GM18519 (cell line): ENCODE data around the gene KRTAP12-3.
"Not testable (repeated sequence)": the region's sequence is repeated elsewhere in the genome, so short reads cannot be mapped to it uniquely, and the experiment has no call there.

Experiments
- ATAC-seq: cut with Tn5 transposase; IDR thresholded peaks from one replicate; pipeline ENCODE4 v1.9.1; 2021; ENCODE audit warnings: mild to moderate bottlenecking, moderate library complexity; ENCODE audit not compliant: unreplicated experiment, low FRiP score

Gene KRTAP12-3

DNA sequence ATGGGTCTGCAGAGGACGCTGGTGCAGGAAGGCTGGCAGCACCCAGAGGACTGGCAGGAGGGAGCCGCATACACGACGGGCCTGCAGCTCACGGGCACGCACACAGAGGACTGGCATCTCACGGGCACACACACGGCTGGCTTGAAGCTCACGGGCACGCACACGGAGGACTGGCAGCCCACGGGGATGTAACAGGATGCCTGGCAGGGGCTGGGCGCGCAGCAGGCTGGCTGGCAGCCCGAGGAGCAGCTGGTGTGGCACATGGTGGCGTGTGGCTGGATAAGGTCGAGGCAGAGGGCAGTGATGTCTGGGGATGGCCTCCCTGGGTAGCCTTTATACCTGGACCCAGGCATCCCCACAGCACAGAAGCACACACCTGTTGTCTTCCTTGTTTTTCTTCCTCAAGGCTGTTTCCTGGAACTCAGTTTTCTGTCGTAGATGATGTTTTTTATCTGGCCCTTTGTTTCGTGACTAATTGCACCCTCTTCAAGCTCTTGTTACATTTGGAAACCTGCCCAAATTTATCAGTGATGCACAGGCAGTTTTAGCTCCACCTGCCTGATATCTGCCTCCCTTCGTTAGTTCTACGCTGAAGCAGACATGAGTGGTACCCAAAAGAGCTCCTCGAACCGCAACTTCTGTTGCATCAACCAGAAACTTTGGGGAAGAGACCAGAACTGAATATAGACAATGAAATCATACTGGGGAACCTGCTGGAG lies 24.3 kb downstream of the KRTAP12-3 start, which contains the start of gene KRTAP12-1:
KRTAP12-1 (minus strand) TSS at position 303 of the 719 bp plus-strand sequence; CDS start at position 263, 40 bp downstream.
- ATAC-seq: no peak

DNA sequence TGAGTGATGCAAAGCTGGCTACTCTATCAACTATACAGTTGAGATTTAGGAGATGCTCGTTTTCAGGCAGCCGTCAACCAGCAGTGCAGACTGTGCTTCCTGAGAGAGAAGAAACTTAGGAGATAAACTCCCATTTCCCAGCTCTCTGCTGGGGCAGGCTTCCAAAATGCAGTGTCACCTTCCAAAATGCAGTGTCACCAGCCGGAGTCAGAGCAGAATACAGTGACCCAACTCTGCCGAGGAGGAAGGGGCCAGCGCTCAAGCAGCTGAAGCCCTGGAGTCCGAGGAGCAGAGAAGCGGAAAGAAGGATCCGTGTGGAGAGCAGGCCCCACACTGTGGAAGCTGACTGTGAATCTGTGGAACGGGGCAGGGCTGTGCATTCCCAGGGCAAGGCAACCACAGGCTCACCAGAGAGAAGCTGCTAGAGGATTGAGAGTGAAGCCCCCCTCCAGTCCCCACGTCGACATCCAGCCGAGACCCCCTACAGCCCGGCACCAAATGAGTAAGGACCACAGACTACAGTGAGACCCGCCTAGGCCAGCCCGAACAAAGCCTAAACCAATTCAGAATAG lies 24.9 kb downstream of the KRTAP12-3 start:
- ATAC-seq: no peak

DNA sequence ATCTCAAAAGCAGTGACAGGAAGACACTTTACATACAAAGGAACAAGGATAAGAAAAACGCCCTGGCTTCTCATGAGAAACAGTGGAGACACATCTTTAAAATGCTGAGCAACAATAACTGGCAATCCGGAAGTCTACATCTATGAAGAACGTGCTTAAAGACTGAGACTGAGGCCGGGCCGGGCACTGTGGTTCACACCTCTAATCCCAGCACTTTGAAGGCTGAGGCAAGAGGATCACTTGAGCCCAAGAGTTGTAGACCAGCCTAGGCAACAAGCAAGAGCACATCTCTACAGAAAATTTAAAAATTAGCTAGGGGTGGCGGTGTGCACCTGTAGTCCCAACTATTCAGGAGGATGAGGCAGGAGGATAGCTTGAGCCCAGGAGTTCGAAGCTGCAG lies 26.3 kb downstream of the KRTAP12-3 start:
- ATAC-seq: no peak

DNA sequence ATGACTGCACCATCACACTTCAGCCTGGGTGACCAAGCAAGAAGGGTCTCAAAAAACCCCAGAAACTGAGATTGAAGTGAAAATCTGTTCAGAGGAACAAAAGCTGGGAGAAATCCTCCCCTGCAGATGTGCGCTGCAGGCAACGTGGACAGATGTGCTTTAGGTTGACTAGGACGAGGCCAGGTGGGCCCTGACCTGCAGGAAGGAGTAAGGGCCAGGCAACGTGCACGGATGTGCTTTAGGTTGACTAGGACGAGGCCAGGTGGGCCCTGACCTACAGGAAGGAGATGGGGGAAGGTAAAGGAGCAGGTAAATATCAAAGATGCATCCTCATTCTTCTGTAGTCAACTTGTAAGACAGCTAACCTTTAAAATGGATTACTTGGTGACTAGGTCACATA lies 26.8 kb downstream of the KRTAP12-3 start:
- ATAC-seq: no peak

DNA sequence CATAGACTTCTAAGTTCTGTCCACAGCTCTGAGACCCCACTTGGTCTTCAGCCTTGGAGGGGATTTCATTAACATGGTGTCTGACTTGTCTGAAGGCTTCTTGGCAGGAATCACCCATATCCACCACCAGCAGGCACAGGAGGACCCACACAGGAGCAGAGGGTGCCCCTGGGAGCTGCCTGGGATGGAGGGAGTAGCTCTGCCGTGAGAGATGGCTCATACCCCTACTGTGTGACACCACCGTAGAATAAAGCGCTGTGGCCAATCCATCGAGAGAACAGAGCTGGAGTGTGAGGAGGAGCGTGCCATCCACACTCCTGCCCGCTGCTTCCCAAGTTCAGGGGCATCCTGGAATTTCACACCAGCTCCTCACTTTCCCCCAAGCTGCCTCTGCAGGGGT lies 27.3 kb downstream of the KRTAP12-3 start:
- ATAC-seq: not testable (repeated sequence)

DNA sequence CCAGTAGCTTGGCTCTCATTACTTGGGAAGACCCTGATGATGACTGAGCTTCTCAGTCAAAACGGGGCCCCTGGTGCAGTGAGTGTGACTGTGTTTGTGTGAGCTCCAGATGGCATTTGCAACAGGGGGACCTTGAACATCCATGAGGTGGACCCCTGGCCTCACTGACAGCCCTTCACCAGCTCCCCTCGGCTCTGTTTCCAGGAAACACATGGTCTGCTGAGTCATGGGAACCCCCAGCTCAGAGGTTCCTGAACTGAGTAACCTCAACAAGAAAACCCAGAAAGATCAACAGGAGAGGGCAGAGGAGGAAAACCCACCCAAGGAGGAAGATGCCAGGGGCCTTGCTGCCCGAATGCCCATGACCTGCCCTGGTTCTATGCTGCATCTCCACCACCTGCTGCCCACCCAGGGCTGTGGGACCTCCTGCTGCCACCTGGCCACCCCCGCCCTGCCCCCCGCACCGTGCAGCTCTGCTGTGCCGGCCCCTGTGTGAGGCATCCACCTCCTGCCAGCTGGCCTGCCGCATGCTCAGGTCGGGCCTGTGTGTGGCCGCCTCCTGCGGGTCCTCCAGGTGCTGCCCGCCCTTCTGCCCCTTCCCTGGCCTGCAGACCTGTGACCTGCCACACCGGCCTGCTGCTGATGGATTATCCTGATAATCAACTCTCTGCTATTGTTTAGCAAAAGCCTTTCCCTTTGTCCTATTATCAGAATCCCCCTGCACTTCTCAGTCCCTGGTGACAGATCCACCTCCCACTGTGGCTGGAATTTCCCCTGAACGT lies 28.5 kb downstream of the KRTAP12-3 start:
- ATAC-seq: no peak

DNA sequence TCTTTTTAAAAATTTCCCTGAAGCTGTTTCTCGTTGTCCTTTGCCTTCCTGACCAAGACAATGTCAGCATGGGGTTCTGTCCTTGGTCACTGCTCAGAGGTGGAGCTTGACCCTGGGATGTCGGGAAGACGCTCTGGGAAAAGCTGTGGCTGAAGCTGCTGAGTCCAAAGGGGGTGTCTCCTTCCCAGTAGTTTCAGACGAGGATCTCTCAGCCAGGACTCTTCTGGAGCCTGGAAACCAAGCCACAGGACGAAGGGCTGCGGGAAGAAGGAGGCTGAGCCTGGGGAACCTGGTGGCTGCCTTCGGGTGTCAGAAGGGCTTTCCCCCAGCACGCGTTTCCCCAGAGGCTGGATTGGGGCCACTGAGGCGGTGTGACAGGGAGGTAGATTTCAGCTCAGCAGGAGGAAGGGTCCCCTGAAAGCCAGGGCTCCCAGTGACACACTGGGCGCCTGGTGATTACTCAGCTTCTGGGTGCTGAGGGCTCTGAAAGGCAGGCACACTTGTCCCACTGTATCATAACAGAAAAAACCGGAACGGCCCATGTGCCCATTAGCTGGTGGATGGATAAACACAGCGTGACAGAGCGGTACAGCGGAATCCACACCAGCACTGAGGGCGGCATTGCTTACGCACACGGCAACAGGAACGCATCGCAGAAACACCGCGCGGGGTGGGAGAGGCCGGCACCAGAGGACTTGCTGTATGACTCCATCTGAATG lies 29.3 kb downstream of the KRTAP12-3 start:
- ATAC-seq: no peak

DNA sequence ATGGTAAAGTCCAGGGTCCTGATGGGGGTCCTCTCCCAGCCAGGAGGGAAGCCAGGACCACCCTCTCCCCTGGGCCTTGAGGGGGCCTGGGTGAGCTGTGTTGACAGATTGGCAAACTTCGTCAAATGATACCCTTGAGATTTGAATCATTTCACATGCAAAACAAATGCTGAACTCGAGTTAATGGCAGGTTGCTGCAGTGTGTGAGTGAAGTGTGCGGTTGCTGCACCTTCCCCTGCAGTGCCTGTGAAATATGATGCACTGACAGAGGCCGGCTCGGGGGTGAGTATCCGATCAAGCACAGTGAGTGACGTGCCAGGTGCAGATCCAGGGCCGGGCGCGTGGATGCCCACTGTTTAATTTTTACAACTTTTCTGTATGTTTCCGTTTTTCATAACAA lies 29.9 kb downstream of the KRTAP12-3 start:
- no peak for ATAC-seq

DNA sequence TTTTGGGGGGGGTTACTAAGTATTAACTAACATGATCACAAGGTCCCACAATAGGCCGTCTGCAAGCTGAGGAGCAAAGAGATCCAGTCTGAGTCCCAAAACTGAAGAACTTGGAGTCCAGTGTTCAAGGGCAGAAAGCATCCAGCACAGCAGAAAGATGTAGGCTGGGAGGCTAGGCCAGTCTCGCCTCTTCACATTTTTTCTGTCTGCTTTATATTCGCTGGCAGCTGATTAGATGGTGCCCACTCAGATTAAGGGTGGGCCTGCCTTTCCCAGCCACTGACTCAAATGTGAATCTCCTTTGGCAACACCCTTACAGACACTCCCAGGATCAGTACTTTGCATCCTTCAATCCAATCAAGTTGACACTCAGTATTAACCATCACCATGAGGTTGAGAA lies 32.0 kb downstream of the KRTAP12-3 start:
- not testable (repeated sequence) for ATAC-seq

DNA sequence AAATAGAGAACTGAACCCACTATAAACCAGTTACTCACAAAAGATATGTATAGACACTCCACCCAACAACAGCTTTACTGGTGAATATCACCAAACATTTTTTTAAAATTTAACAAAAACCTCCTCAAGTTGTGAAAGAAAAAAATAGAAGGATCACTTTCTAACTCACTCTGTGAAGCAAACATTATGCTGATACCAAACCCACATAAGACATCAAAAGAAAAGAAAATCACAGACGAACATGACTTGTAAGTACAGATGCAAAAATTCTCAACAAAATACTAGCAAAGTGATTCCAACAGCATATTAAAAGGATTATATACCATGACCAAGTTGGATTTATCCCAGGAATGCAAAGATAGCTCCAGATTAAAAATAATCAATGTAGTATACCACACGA lies 34.0 kb downstream of the KRTAP12-3 start:
- no peak for ATAC-seq

DNA sequence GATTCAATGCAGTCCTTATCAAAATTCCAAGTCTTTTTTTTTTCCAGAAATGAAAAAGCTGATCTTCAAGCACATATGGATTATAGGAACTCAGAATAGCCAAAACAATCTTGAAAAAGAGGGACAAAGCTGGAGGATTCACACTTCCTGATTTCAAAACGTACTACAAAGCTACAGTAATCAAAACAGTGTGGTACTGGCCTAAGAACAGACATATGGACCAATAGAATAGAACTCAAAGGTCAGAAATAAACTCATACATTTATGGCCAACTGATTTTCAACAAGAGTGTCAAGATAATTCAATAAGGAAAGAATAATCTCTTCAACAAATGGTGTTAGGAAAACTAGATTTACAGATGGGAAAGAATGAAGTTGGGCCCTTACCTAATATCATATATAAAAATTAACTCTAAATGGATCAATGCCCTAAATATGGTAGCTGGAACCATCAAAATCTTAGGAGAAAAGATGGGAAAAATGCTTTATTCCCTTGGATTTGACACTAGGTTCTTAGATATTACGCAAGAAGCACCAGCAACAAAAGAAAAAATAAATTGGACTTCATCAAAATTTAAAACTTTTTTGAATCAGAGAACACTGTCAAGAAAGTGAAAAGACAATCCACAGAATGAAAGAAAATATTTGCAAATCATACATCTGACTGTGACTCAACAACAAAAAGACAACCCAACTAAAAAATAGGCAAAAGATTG lies 35.2 kb downstream of the KRTAP12-3 start:
- no peak for ATAC-seq

DNA sequence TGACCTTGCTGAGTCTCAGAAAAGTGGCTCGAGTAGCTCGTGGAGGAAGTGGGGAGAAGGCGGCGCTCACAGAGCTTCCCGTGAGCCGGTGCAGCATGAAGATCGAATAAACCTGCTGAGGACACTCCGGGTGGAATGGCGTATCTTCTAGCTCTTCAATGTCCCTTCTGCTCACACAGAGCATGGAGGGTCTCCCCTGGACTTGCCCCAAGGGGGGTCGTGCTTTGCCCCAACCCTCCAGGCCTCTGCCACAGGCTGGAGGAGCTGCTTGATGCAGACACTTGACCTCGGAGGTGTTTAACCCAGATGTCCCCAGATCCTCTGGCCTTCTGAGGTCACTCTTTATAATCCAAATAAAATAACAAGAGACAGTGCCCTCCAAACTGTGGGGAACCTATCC lies 37.0 kb downstream of the KRTAP12-3 start:
- ATAC-seq: no peak

DNA sequence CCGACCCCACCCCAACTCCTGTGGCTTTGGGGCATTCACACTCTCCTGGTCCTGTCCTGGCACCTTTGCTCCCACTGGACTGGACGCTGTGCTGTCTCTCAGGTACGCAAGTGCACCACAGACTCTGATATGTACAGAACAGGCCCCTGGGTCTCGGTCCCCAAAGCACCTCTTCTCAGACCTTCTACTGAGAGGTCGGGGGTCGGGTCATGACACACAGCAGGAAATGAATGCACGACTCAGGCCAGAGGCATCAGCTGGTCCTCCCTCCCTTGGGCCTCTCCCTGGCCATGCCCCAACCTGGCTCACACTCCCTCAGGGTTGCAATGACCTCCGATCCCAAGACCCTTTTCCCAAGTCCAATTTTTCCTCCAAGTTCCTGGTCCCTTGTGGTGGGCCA lies 37.5 kb downstream of the KRTAP12-3 start:
- no peak for ATAC-seq

DNA sequence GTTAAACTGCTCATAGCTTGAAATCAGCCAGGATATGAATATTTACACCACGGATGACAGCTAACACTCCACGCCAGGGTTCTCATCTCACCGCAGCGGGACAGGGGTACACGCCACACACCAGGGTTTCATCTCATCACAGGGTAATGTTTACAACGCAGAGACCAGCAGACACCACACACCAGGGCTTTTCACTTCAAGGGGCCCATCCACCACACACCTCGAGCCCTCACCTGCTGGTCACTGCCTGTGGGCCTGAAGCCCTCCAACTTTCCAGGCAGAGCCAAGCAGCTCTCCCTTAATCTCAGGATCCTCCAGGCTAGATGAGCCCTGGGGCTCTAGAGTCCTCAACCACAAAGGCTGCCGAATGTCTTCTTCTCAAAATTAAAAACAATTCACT lies 37.9 kb downstream of the KRTAP12-3 start:
- no peak for ATAC-seq

DNA sequence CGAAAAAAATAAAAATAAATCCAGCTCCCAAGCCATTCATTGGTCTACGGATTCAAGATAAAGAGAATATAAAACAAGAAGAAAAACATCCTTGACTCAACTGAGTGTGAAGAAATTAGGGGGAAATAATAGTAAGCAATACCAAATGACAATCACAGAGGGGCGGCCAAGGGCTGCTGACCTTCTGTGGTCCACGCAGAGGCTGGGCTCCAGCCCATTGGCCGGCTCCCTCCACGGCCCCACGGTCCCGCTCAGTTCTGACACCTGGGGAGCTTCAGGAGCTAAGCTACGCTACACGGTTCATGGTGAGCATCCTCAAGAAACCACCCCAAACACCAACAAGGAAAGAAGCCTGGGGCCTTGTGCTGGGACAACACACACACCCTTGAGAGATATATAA lies 38.8 kb downstream of the KRTAP12-3 start:
- no peak for ATAC-seq

DNA sequence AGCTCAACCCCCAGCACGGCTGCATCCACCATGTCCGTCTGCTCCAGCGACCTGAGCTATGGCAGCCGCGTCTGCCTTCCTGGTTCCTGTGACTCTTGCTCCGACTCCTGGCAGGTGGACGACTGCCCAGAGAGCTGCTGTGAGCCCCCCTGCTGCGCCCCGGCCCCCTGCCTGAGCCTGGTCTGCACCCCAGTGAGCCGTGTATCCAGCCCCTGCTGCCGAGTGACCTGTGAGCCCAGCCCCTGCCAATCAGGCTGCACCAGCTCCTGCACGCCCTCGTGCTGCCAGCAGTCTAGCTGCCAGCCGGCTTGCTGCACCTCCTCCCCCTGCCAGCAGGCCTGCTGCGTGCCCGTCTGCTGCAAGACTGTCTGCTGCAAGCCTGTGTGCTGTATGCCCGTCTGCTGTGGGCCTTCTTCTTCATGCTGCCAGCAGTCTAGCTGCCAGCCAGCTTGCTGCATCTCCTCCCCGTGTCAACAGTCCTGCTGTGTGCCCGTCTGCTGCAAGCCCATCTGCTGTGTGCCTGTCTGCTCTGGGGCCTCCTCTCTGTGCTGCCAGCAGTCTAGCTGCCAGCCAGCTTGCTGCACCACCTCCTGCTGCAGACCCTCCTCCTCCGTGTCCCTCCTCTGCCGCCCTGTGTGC lies 39.6 kb downstream of the KRTAP12-3 start, which contains the start of gene KRTAP10-12:
KRTAP10-12 (plus strand) TSS at position 1 of the 639 bp plus-strand sequence; CDS start at position 31, 30 bp downstream.
- not testable (repeated sequence) for ATAC-seq

DNA sequence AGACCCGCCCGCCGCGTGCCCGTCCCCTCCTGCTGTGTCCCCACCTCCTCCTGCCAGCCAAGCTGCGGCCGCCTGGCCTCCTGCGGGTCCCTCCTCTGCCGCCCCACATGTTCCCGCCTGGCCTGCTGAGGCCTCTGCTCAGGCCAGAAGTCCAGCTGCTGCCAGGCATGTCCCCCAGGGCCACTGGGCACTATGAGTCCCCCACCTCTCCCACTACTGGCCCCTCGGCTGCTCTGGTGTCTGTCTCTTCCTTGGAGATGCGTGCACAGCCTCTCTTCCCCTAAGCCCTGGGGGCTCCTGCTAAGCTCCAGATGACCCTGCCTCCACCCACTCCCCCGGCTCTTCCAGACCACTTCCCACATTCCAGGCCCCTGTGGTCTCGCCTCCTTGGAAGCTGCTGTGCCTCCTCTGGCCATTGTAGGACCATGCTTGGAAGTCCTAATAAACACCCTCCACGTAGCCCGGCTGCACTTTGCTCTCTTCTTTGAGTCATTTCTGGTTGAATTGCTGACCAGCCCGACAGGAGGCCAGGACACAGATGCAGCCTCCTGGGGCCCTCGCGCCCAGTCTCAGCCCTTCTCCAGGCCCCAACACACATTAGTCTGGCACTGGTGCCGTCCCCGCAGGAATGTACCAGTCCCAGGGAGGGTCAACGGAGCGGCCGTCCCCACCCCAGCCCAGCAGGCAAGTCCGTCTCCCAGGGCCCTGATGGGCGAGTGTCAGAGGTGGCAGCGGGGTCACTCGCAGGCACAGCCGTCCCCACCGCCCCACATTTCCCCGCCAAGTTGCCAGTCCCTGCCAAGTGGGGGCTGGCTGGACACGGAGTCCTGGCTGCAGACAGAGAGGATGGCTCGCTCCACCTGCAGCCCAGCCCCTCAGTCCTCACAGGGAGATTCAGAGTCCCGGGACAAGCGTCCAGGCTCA lies 40.3 kb downstream of the KRTAP12-3 start:
- no peak for ATAC-seq

DNA sequence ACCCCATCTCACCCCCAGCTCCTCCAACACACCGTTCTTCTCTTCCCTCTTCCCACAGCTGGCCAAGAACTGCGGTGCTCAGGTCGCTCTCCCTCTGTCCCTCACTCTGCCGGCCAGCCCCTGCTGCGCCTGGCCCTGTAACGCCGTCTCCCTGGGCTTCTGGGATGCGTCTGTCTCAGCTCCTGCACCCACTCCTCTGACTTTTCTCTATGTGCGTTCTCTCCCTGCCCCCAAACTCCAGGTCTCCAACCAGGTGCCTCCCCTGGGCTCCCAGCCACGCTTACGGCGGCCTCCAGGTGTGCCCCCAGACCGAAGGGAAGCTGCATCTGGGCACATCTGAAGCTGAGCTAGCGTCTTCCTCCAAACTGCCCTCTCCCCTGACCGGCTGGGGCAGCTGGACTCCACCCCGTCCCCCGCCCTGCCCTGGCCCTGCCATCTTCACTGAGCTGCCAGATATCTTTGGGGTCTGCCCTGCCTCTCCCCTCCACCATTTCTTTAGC lies 41.8 kb downstream of the KRTAP12-3 start:
- no peak for ATAC-seq
